ENCODE data around the gene GTF2F1. TPM values are rescaled to one million over a fixed set of nuclear protein-coding genes. Genes with fewer than 3 reads are reported as not detected.

The GTF2F1 gene
- total and polyA plus RNA-seq, 9 of the 15 experiments (the other 6 are each of a cell fraction or from before 2014, with no cell fraction given): 4.7 to 75.4 (median 68.4) TPM

- no peak for TF ChIP-seq RBBP5 (IDR thresholded peaks at IDR 0.05; ENCODE audit: borderline replicate concordance, insufficient read depth, low read length, poor library complexity, severe bottlenecking)
- peak; percentile 41 for TF ChIP-seq CTCFL (IDR thresholded peaks at IDR 0.05; ENCODE audit: borderline replicate concordance, insufficient read depth, low read depth, low read length, poor library complexity, severe bottlenecking)
- TF ChIP-seq ZFP30 (CRISPR knock-in tag; IDR thresholded peaks at IDR 0.05; ENCODE audit: borderline replicate concordance): no peak
- no peak for TF ChIP-seq NFXL1 (CRISPR knock-in tag; IDR thresholded peaks at IDR 0.05)
- TF ChIP-seq GATAD2B (IDR thresholded peaks at IDR 0.05; ENCODE audit: borderline replicate concordance): no peak
- 0 out of 2 replicates have a peak, but pooled peaks have one; percentile 6 for TF ChIP-seq JUND (IDR thresholded peaks at IDR 0.05; ENCODE audit: borderline replicate concordance, low read depth, low read length)
- no peak for TF ChIP-seq JUND (tag; IDR thresholded peaks at IDR 0.05; ENCODE audit: borderline replicate concordance, low read depth, low read length)
- no peak for TF ChIP-seq ZBTB8A (IDR thresholded peaks at IDR 0.05; ENCODE audit: partially characterized antibody)
- TF ChIP-seq E2F1 (CRISPR knock-in tag; IDR thresholded peaks at IDR 0.05): no peak
- no peak for TF ChIP-seq ZNF696 (CRISPR knock-in tag; conservative IDR thresholded peaks at IDR 0.05)
- no peak for TF ChIP-seq NFE2L1 (tag; IDR thresholded peaks at IDR 0.05; ENCODE audit: borderline replicate concordance, low read depth)
- no peak for TF ChIP-seq ELK3 (CRISPR knock-in tag; IDR thresholded peaks at IDR 0.05)
- TF ChIP-seq CC2D1A (IDR thresholded peaks at IDR 0.05): no peak
- no peak for TF ChIP-seq CBX5 (IDR thresholded peaks at IDR 0.05; ENCODE audit: borderline replicate concordance, low read depth)
- no peak for TF ChIP-seq TAF9B (IDR thresholded peaks at IDR 0.05; ENCODE audit: partially characterized antibody)
- no peak for TF ChIP-seq ZNF668 (CRISPR knock-in tag; IDR thresholded peaks at IDR 0.05)
- no peak for TF ChIP-seq MCM3 (IDR thresholded peaks at IDR 0.05)
- no peak for TF ChIP-seq ZNF785 (CRISPR knock-in tag; IDR thresholded peaks at IDR 0.05)
- TF ChIP-seq ARID3A (IDR thresholded peaks at IDR 0.05; ENCODE audit: borderline replicate concordance, low read depth, low read length): no peak
- peak; percentile 46; the same call in 1 of the 2 replicates for TF ChIP-seq TFAP4 (CRISPR knock-in tag; IDR thresholded peaks at IDR 0.05; ENCODE audit: borderline replicate concordance)
- TF ChIP-seq HDAC3 (IDR thresholded peaks at IDR 0.05; ENCODE audit: borderline replicate concordance, partially characterized antibody): no peak
Measured at GRCh38 chr19:6412447-6413091, 19.6 kb upstream of the GTF2F1 start (continued).

Data from K562 (cell line).